Measurements from ENCODE around the gene CDC42BPB. TPM values are rescaled to one million over a fixed set of nuclear protein-coding genes. Genes with fewer than 3 reads are reported as not detected.
A peak's percentile ranks its signal among the peaks of the same experiment; 100 is the strongest.

The CDC42BPB gene
- total RNA-seq, 1 donor from 2014 or later, result 68.4 TPM

- no peak overlapping the region for H3K4me3 ChIP-seq (ENCODE audit: low read depth, low read length)
- no peak for DNase-seq (ENCODE audit: low read depth)
- TF ChIP-seq CTCF (conservative IDR thresholded peaks at IDR 0.05; ENCODE audit: low read depth, low read length), result no peak
These were observed 123.6 kb downstream of the CDC42BPB start for GRCh38 chr14:102933618-102934231.

- no peak overlapping the region for H3K4me3 ChIP-seq (ENCODE audit: low read depth, low read length)
- TF ChIP-seq CTCF (conservative IDR thresholded peaks at IDR 0.05; ENCODE audit: low read depth, low read length), result no peak
- DNase-seq (ENCODE audit: low read depth), result no peak
These were observed 124.7 kb downstream of the CDC42BPB start for GRCh38 chr14:102932484-102933248.

- DNase-seq (ENCODE audit: low read depth), result no peak
- H3K4me3 ChIP-seq (ENCODE audit: low read depth, low read length), result no peak overlapping the region
- TF ChIP-seq CTCF (conservative IDR thresholded peaks at IDR 0.05; ENCODE audit: low read depth, low read length), result no peak
These were observed 125.6 kb downstream of the CDC42BPB start for GRCh38 chr14:102931580-102932285.

GRCh38 chr14:102930753-102931579 lies 126.4 kb downstream of the CDC42BPB start:
- no peak for TF ChIP-seq CTCF (conservative IDR thresholded peaks at IDR 0.05; ENCODE audit: low read depth, low read length)
- H3K4me3 ChIP-seq (ENCODE audit: low read depth, low read length), result no peak overlapping the region
- peak; percentile 15 for DNase-seq (ENCODE audit: low read depth)

GRCh38 chr14:102930138-102930752 lies 127.1 kb downstream of the CDC42BPB start:
- DNase-seq (ENCODE audit: low read depth), result no peak
- TF ChIP-seq CTCF (conservative IDR thresholded peaks at IDR 0.05; ENCODE audit: low read depth, low read length), result no peak
- H3K4me3 ChIP-seq (ENCODE audit: low read depth, low read length), result no peak overlapping the region

Data from epithelial cell of proximal tubule (primary cell).